ENCODE results near the gene CEACAM16.

The CEACAM16 gene

DNA sequence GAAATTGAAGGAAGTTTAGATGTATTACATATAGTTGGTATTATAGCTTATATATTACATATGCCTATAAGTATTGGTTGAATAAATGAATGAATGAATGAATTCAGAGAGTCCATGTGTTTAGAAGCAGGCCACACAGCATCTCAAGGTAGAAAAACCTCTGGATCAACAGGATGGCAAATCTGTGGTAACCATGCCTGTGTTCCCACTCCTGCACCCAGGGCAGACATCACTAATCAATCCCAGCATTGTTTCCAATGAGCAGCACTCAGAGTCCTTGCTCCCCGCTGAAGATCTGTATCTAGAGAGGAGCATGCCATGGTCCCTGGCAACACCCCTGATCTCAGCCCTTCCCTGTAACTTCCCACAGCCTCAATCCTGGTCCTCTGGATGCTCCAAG is 26.7 kb upstream of the CEACAM16 start:
- DNase-seq = no peak
- H3K36me3 Mint-ChIP-seq (ENCODE audit: low read depth) = no peaks in the 10 kb centered on the region
- H3K27me3 Mint-ChIP-seq (ENCODE audit: low read depth, poor library complexity) = peaks cover 3% of the 10 kb centered on the region
- TF ChIP-seq, protein P1, sequence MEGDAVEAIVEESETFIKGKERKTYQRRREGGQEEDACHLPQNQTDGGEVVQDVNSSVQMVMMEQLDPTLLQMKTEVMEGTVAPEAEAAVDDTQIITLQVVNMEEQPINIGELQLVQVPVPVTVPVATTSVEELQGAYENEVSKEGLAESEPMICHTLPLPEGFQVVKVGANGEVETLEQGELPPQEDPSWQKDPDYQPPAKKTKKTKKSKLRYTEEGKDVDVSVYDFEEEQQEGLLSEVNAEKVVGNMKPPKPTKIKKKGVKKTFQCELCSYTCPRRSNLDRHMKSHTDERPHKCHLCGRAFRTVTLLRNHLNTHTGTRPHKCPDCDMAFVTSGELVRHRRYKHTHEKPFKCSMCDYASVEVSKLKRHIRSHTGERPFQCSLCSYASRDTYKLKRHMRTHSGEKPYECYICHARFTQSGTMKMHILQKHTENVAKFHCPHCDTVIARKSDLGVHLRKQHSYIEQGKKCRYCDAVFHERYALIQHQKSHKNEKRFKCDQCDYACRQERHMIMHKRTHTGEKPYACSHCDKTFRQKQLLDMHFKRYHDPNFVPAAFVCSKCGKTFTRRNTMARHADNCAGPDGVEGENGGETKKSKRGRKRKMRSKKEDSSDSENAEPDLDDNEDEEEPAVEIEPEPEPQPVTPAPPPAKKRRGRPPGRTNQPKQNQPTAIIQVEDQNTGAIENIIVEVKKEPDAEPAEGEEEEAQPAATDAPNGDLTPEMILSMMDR (IDR thresholded peaks at IDR 0.05) = no peak
- H3K9me3 Mint-ChIP-seq = no peaks in the 10 kb centered on the region
- H3K27ac Mint-ChIP-seq = no peak overlapping the region
- peaks cover 14% of the 10 kb centered on the region for H3K4me1 Mint-ChIP-seq
- no peak overlapping the region for H3K4me3 Mint-ChIP-seq

DNA sequence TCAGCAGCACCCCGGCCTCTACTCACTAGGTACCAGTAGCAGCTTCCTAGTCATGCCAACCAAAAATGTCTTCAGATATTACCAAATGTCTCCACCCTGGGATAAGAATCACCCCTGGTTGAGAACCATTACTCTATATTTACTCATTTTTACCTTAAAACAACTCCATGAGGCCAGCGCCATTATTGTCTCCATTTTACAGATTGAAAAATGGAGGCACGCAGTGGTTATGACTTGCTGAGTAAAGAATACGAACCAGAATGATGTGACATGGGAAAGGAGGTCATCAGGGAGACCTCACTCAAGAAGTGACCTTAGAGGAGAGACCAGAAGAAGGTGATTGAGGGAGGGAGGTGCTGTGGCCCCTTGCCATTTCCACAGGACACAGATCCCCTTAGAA is 25.4 kb upstream of the CEACAM16 start:
- no peaks in the 10 kb centered on the region for H3K36me3 Mint-ChIP-seq (ENCODE audit: low read depth)
- H3K27ac Mint-ChIP-seq = no peak overlapping the region
- no peak for DNase-seq
- H3K27me3 Mint-ChIP-seq (ENCODE audit: low read depth, poor library complexity) = peaks cover 5% of the 10 kb centered on the region
- no peak overlapping the region for H3K4me3 Mint-ChIP-seq
- TF ChIP-seq, protein P1 (IDR thresholded peaks at IDR 0.05) = no peak
- peaks cover 16% of the 10 kb centered on the region for H3K4me1 Mint-ChIP-seq
- H3K9me3 Mint-ChIP-seq = no peaks in the 10 kb centered on the region

DNA sequence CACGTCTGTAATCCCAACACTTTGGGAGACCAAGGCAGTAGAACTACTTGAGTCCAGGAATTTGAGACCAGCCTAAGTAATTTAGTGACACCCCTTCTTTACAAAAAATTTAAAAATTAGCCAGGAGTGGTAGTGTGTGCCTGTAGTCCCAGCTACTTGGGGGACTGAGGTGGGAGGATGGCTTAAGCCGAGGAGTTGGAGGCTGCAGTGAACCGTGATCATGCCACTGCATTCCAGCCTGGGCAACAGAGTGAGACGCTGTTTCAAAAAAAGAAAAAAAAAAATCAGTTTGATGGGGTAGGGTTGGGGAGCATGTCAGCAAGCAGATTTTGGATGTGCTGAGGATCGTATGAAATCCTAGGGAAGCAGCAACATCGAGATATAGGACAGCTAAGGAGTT is 23.4 kb upstream of the CEACAM16 start:
- H3K27ac Mint-ChIP-seq = no peak overlapping the region

DNA sequence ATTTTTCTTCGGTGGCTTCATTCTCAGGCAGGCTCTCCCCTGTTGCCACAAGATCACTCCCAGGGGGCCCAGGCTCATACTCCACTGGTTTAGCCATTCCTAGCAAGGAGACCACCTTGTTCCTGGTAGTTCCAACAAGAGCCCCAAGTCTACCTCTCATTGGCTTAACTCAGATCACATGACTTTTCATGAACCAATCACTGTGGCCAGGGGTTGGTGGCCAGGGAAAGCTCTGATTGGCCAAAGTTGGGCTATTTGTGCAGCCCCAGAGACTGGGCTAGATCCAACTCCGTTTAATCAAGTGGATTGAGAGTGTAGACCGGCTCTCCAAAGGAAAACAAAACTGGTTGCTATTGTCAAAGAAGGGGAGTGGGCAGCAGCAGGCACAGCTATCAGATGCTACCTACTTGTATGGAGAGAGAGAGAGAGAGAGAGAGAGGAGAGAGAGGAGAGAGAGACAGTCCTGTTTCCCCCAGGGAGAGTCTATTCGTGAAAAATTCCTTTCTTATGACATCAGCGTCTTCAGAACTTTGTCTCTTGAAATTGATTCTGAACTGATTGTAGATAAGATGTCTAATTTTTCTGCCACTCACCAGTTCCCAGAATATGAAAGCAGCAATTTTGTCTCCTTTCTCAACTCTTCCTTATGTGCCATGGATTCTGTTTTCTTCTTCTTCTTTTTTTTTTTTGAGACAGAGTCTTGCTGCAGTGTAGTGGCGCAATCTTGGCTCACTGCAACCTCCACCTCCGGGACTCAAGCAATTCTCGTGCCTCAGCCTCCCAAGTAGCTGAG is 21.7 kb upstream of the CEACAM16 start:
- Mint-ChIP-seq H3K9me3 (no peaks in the 10 kb centered on the region), H3K4me1 (peaks cover 24% of the 10 kb centered on the region), H3K36me3 (ENCODE audit: low read depth) (no peaks in the 10 kb centered on the region), H3K27me3 (ENCODE audit: low read depth, poor library complexity) (peaks cover 12% of the 10 kb centered on the region), H3K27ac (no peak overlapping the region), H3K4me3 (no peak overlapping the region)
- TF ChIP-seq, protein P1 (IDR thresholded peaks at IDR 0.05) = no peak
- no peak for DNase-seq

More for the DNA sequence above, 23.4 kb upstream of the CEACAM16 start:
- no peaks in the 10 kb centered on the region for H3K9me3 Mint-ChIP-seq
- H3K4me3 Mint-ChIP-seq = no peak overlapping the region
- H3K36me3 Mint-ChIP-seq (ENCODE audit: low read depth) = no peaks in the 10 kb centered on the region
- peaks cover 16% of the 10 kb centered on the region for H3K4me1 Mint-ChIP-seq
- H3K27me3 Mint-ChIP-seq (ENCODE audit: low read depth, poor library complexity) = peaks cover 6% of the 10 kb centered on the region
- TF ChIP-seq, protein P1 (IDR thresholded peaks at IDR 0.05) = no peak
- no peak for DNase-seq

DNA sequence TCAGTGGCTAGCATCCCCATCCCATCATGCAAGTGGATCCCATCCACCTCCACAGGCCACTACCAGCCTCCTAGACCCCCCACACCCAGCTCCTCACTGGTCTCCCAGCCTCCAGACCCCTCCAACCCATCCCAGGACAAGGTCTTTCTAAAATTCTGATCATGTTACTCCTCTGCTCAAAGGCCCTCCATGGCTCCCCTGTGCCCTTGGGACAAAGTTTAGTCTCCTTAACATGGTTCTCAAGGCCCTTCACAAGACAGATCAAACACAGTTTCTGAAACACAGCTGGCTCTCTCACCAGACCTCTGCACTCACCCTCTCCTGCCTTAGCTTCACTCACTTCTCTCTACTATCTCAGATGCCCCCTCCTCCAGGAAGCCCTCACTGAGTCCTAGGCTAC is 18.4 kb upstream of the CEACAM16 start:
- Mint-ChIP-seq H3K4me1 (peaks cover 31% of the 10 kb centered on the region), H3K36me3 (ENCODE audit: low read depth) (no peaks in the 10 kb centered on the region), H3K27ac (no peak overlapping the region), H3K27me3 (ENCODE audit: low read depth, poor library complexity) (peaks cover 13% of the 10 kb centered on the region), H3K4me3 (no peak overlapping the region), H3K9me3 (no peaks in the 10 kb centered on the region)
- no peak for DNase-seq
- TF ChIP-seq, protein P1 (IDR thresholded peaks at IDR 0.05) = no peak
